H9 (cell line): Measurements from ENCODE around the gene DENND5A. TPM values are rescaled to one million over a fixed set of nuclear protein-coding genes. Genes with fewer than 3 reads are reported as not detected.

Source experiments
- DNase-seq: peaks from one replicate; pipeline ENCODE4 v3.0.0-alpha.2; 2017
- H2AFZ ChIP-seq: one replicate; pipeline ENCODE4 v1.6.1; 2013; ENCODE audit warnings: mild to moderate bottlenecking, low read length, control low read depth, moderate library complexity
- H2AK5ac ChIP-seq: 2 replicates; pipeline ENCODE4 v1.6.1; 2013; ENCODE audit warnings: low read length, control low read depth, mixed read lengths; ENCODE audit not compliant: insufficient read length
- H2BK120ac ChIP-seq: one replicate; pipeline ENCODE4 v1.6.1; 2013; ENCODE audit warnings: low read depth, mild to moderate bottlenecking, low read length, control low read depth, inconsistent platforms; ENCODE audit not compliant: poor library complexity, severe bottlenecking
- H2BK12ac ChIP-seq: 2 replicates; pipeline ENCODE4 v1.6.1; 2013; ENCODE audit warnings: low read length, control low read depth, mixed read lengths, low read depth; ENCODE audit not compliant: insufficient read length
- H2BK15ac ChIP-seq: 2 replicates; pipeline ENCODE4 v1.6.1; 2013; ENCODE audit warnings: low read depth, low read length, control low read depth
- H2BK20ac ChIP-seq: one replicate; pipeline ENCODE4 v1.6.1; 2013; ENCODE audit warnings: low read depth, mild to moderate bottlenecking, low read length, control low read depth, inconsistent platforms; ENCODE audit not compliant: poor library complexity, severe bottlenecking
- H2BK5ac ChIP-seq: 2 replicates; pipeline ENCODE4 v1.6.1; 2013; ENCODE audit warnings: low read length, control low read depth, mixed read lengths; ENCODE audit not compliant: insufficient read length
- H3K14ac ChIP-seq: 2 replicates; pipeline ENCODE4 v1.6.1; 2013; ENCODE audit warnings: low read length, control low read depth; ENCODE audit not compliant: insufficient read depth
- H3K18ac ChIP-seq: 2 replicates; pipeline ENCODE4 v1.6.1; 2013; ENCODE audit warnings: low read depth, mild to moderate bottlenecking, mixed read lengths, low read length, control low read depth; ENCODE audit not compliant: insufficient read length
- H3K23ac ChIP-seq: 2 replicates; pipeline ENCODE4 v1.6.1; 2013; ENCODE audit warnings: low read length, control low read depth, mixed read lengths, low read depth; ENCODE audit not compliant: insufficient read length
- H3K23me2 ChIP-seq: 2 replicates; pipeline ENCODE4 v1.6.1; 2013; ENCODE audit warnings: low read depth, mild to moderate bottlenecking, mixed read lengths, low read length, control low read depth; ENCODE audit not compliant: insufficient read length, poor library complexity, severe bottlenecking
- H3K27ac ChIP-seq: 2 replicates; pipeline ENCODE4 v1.5.1; 2013; ENCODE audit warnings: low read length, control low read depth, mixed read lengths, low read depth; ENCODE audit not compliant: insufficient read length
- H3K27me3 ChIP-seq: 2 replicates; pipeline ENCODE4 v1.6.1; 2013; ENCODE audit warnings: low read length, control low read depth, inconsistent platforms; ENCODE audit not compliant: insufficient read depth
- H3K4ac ChIP-seq: 2 replicates; pipeline ENCODE4 v1.6.1; 2013; ENCODE audit warnings: low read depth, mild to moderate bottlenecking, control low read depth, inconsistent platforms, low read length, moderate library complexity
- H3K4me1 ChIP-seq: 2 replicates; pipeline ENCODE4 v1.6.1; 2013; ENCODE audit warnings: low read length, control low read depth, inconsistent platforms; ENCODE audit not compliant: insufficient read depth
- H3K4me2 ChIP-seq: 2 replicates; pipeline ENCODE4 v1.6.1; 2013; ENCODE audit warnings: low read length, control low read depth, mixed read lengths; ENCODE audit not compliant: insufficient read length, insufficient read depth
- H3K56ac ChIP-seq: 2 replicates; pipeline ENCODE4 v1.6.1; 2013; ENCODE audit warnings: low read depth, mild to moderate bottlenecking, mixed read lengths, low read length, control low read depth; ENCODE audit not compliant: insufficient read length
- H3K79me1 ChIP-seq: 2 replicates; pipeline ENCODE4 v1.6.1; 2013; ENCODE audit warnings: low read depth, mild to moderate bottlenecking, moderate library complexity, low read length, control low read depth, inconsistent platforms; ENCODE audit not compliant: insufficient read depth, poor library complexity, severe bottlenecking
- H3K79me2 ChIP-seq: 2 replicates; pipeline ENCODE4 v1.6.1; 2013; ENCODE audit warnings: low read length, control low read depth, inconsistent platforms; ENCODE audit not compliant: insufficient read depth
- H3K9ac ChIP-seq: 2 replicates; pipeline ENCODE4 v1.6.1; 2013; ENCODE audit warnings: low read length, control low read depth, mixed read lengths; ENCODE audit not compliant: insufficient read length; ENCODE audit errors: extremely low read depth
- H3K9me3 ChIP-seq: one replicate; pipeline ENCODE4 v1.6.1; 2013; ENCODE audit warnings: low read depth, low read length, inconsistent platforms; ENCODE audit not compliant: control insufficient read depth
- H3T11ph ChIP-seq: one replicate; pipeline ENCODE4 v1.6.1; 2013; ENCODE audit warnings: mild to moderate bottlenecking, low read length, control low read depth, inconsistent platforms
- H4K20me1 ChIP-seq: one replicate; pipeline ENCODE4 v1.6.1; 2013; ENCODE audit not compliant: control insufficient read depth, insufficient read length, insufficient read depth
- H4K5ac ChIP-seq: 2 replicates; pipeline ENCODE4 v1.6.1; 2013; ENCODE audit warnings: low read depth, mild to moderate bottlenecking, mixed read lengths, low read length, control low read depth; ENCODE audit not compliant: insufficient read length
- H4K8ac ChIP-seq: replicated peaks from 2 replicates; pipeline ENCODE4 v1.6.1; 2013; ENCODE audit warnings: low read length, control low read depth, mixed read lengths, low read depth; ENCODE audit not compliant: insufficient read length
- H4K91ac ChIP-seq: 2 replicates; pipeline ENCODE4 v1.6.1; 2013; ENCODE audit warnings: low read depth, mild to moderate bottlenecking, moderate library complexity, mixed read lengths, low read length, control low read depth; ENCODE audit not compliant: insufficient read length
- H3K27ac Mint-ChIP-seq, 3 experiments: 2 replicates in 2 of 3; 3 replicates in 1 of 3; pipeline ENCODE4 v1.8.0; 2020 to 2021; ENCODE audit warnings: mixed read lengths in 3 of 3, mild to moderate bottlenecking in 1 of 3, moderate library complexity in 1 of 3
- H3K27me3 Mint-ChIP-seq: 2 replicates; pipeline ENCODE4 v1.8.0; 2021; ENCODE audit warnings: low read depth, mild to moderate bottlenecking, moderate library complexity, mixed read lengths
- H3K36me3 Mint-ChIP-seq, 3 experiments: 2 replicates in 2 of 3; 3 replicates in 1 of 3; pipeline ENCODE4 v1.8.0; 2020 to 2021; ENCODE audit warnings: low read depth in 3 of 3, mixed read lengths in 3 of 3; ENCODE audit not compliant: insufficient read depth in 1 of 3
- H3K4me1 Mint-ChIP-seq, 2 experiments: 2 replicates each; pipeline ENCODE4 v1.8.0; 2020; ENCODE audit warnings: mixed read lengths in 2 of 2
- H3K4me3 Mint-ChIP-seq, 2 experiments: 2 replicates in 1 of 2; 3 replicates in 1 of 2; pipeline ENCODE4 v1.8.0; 2020 to 2021; ENCODE audit warnings: mild to moderate bottlenecking in 2 of 2, mixed read lengths in 2 of 2, moderate library complexity in 1 of 2
- H3K9me3 Mint-ChIP-seq, 2 experiments: 2 replicates in 1 of 2; 3 replicates in 1 of 2; pipeline ENCODE4 v1.8.0; 2020; ENCODE audit warnings: mild to moderate bottlenecking in 2 of 2, mixed read lengths in 2 of 2, moderate library complexity in 1 of 2
- CTCF ChIP-seq: fragments of 200-600 bp; sonication (generic); conservative IDR thresholded peaks from 3 replicates; pipeline ENCODE4 v1.8.0; 2021; ENCODE audit warnings: antibody characterized with exemption, mild to moderate bottlenecking
- WGBS: extraction: QIAGEN DNeasy Blood & Tissue Kit; methylation state at CpG from one replicate; pipeline ENCODE4 v1.1.7; 2013; ENCODE audit warnings: missing lambda C conversion rate, low lambda C conversion rate, mixed read lengths; ENCODE audit not compliant: insufficient read length; ENCODE audit errors: extremely low coverage; 5-methylcytosine and 5-hydroxymethylcytosine counted together
- total RNA-seq: library from RNA; stranded (reverse); gene quantifications from 2 replicates; pipeline ENCODE4 v1.2.1, GENCODE V29; 2021

DENND5A gene
- total RNA-seq, 1 experiment from 2014 or later, result 59.6 TPM

- no peak overlapping the region for H3K27ac ChIP-seq
- no peak overlapping the region for H3K56ac ChIP-seq
- H3K18ac ChIP-seq, result no peak overlapping the region
- no peak for DNase-seq
- no peak overlapping the region for H3K23ac ChIP-seq
- no peak overlapping the region for H4K8ac ChIP-seq
- peaks cover 2% of the 10 kb centered on the region for H3K79me1 ChIP-seq
- Mint-ChIP-seq H3K9me3 (no peaks in the 10 kb centered on the region), H3K27ac (peak overlapping the region in 1 of 3 experiments; percentile 57; a peak in 1 of 7 replicates), H3K4me1 (no peaks in the 10 kb centered on the region), H3K36me3 (peaks cover 20 to 48% (median 45%) of the 10 kb centered on the region in 3 experiments; a peak in 6 of 7 replicates), H3K27me3 (no peaks in the 10 kb centered on the region), H3K4me3 (no peak overlapping the region)
- no peaks in the 10 kb centered on the region for H3K4me1 ChIP-seq
- no CpG with 5 or more reads among the region's 4 CpGs for WGBS
- H3K9ac ChIP-seq, result no peak overlapping the region
- no peak for TF ChIP-seq CTCF
- H2BK15ac ChIP-seq, result no peak overlapping the region
- no peaks in the 10 kb centered on the region for H3K27me3 ChIP-seq
- no peak overlapping the region for H3K14ac ChIP-seq
- no peaks in the 10 kb centered on the region for H3K79me2 ChIP-seq
- H2BK12ac ChIP-seq, result no peak overlapping the region
- H2AK5ac ChIP-seq, result no peak overlapping the region
- no peak overlapping the region for H3T11ph ChIP-seq
- no peak overlapping the region for H3K4ac ChIP-seq
- H4K91ac ChIP-seq, result no peak overlapping the region
- H2AFZ ChIP-seq, result no peak overlapping the region
- H3K4me2 ChIP-seq, result no peak overlapping the region
- no peaks in the 10 kb centered on the region for H3K23me2 ChIP-seq
- H2BK20ac ChIP-seq, result no peak overlapping the region
- H2BK5ac ChIP-seq, result no peak overlapping the region
- H3K9me3 ChIP-seq, result no peaks in the 10 kb centered on the region
- H4K5ac ChIP-seq, result no peak overlapping the region
- H4K20me1 ChIP-seq, result no peaks in the 10 kb centered on the region
- H2BK120ac ChIP-seq, result no peak overlapping the region
Observed at GRCh38 chr11:9178716-9179115, 86.4 kb downstream of the DENND5A start.
